HCT116 (cell line): Measurements from ENCODE around the gene MAML2.

ENCODE experiments used
- CTCF ChIP-seq, 3 experiments: fragments of 200-600 bp in 1 of 3; sonication (generic) in 1 of 3; IDR thresholded peaks in 2 of 3; conservative IDR thresholded peaks in 1 of 3; 2 replicates each; pipeline ENCODE4 v1.5.1; 2012 to 2017; ENCODE audit warnings: low read depth in 2 of 3, low read length in 2 of 3, antibody characterized with exemption in 1 of 3, borderline replicate concordance in 1 of 3, control low read depth in 1 of 3, mild to moderate bottlenecking in 1 of 3, mixed read lengths in 1 of 3, mixed run types in 1 of 3, moderate library complexity in 1 of 3; ENCODE audit not compliant: insufficient read depth in 1 of 3
- EGR1 ChIP-seq: IDR thresholded peaks from 2 replicates; pipeline ENCODE4 v1.6.1; 2012; ENCODE audit warnings: low read depth
- EZH2 ChIP-seq: fragments of 200-600 bp; sonication (generic); IDR thresholded peaks from 2 replicates; pipeline ENCODE4 v1.6.1; 2017; ENCODE audit warnings: antibody characterized with exemption, mixed run types
- EZH2phosphoT487 ChIP-seq: fragments of 200-600 bp; IDR thresholded peaks from 2 replicates; pipeline ENCODE4 v1.6.1; 2018; ENCODE audit warnings: antibody characterized with exemption, borderline replicate concordance
- FOSL1 ChIP-seq: IDR thresholded peaks from 2 replicates; pipeline ENCODE4 v1.6.1; 2012; ENCODE audit warnings: low read depth
- MAX ChIP-seq: IDR thresholded peaks from 2 replicates; pipeline ENCODE4 v1.6.1; 2012
- POLR2A ChIP-seq: IDR thresholded peaks from 2 replicates; pipeline ENCODE4 v1.7.0; 2011; ENCODE audit warnings: borderline replicate concordance; ENCODE audit not compliant: insufficient read depth, insufficient read length; ENCODE audit errors: extremely low read depth
- POLR2AphosphoS5 ChIP-seq: IDR thresholded peaks from 2 replicates; pipeline ENCODE4 v1.6.1; 2011; ENCODE audit warnings: mild to moderate bottlenecking, low read depth, low read length, moderate library complexity
- YY1 ChIP-seq: IDR thresholded peaks from 2 replicates; pipeline ENCODE4 v1.6.1; 2011; ENCODE audit warnings: low read length, low read depth, moderate library complexity, mild to moderate bottlenecking; ENCODE audit not compliant: insufficient replicate concordance; ENCODE audit errors: extremely low read depth
- ZNF274 ChIP-seq: fragments of 200-500 bp; sonication (Bioruptor generic); IDR thresholded peaks from 2 replicates; pipeline ENCODE4 v1.6.1; 2014; ENCODE audit warnings: mild to moderate bottlenecking, low read depth, low read length, inconsistent platforms

- TF ChIP-seq CTCF (IDR thresholded peaks at IDR 0.05 in 2 of 3, conservative IDR thresholded peaks at IDR 0.05 in 1 of 3; ENCODE audit: borderline replicate concordance in 1 of 3, insufficient read depth in 1 of 3, low read depth in 2 of 3, low read length in 2 of 3) (no peak), EZH2 (no peak), EGR1 (no peak), YY1 (no peak), FOSL1 (no peak), EZH2phosphoT487 (no peak), POLR2AphosphoS5 (no peak), MAX (no peak), POLR2A (no peak), ZNF274 (no peak)
Observed at GRCh38 chr11:96008161-96008720, 334.8 kb downstream of the MAML2 start.
